HG02870 (cell line): ENCODE results near the gene PDILT.

ENCODE experiments used
- ATAC-seq: cut with Tn5 transposase; IDR thresholded peaks from one replicate; pipeline ENCODE4 v1.9.1; 2021; ENCODE audit warnings: mild to moderate bottlenecking, moderate library complexity; ENCODE audit not compliant: unreplicated experiment

PDILT gene

GRCh38 chr16:20369452-20370054 lies 35.0 kb downstream of the PDILT start:
- no peak for ATAC-seq

DNA sequence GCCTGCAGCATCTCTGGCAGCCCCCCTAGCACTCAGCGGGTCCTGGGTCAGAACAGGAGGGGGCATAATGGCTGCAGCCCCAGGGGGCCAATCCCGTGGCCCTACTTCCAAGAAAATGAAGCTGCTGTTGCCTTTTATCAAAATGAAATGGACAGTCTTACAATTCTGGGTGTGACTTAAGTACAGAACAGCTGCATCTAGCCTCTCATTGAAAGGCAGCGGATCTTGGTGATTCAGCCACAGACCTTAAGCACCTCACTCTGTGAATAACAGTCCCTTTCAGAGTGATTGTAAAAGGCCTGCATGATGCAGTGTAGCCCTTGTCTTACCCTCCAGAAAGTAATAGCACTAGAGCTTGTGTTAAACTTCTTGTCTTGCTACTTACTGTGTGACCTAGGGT lies 40.5 kb downstream of the PDILT start:
- no peak for ATAC-seq

GRCh38 chr16:20363191-20363590 lies 41.3 kb downstream of the PDILT start:
- ATAC-seq, result no peak

GRCh38 chr16:20359997-20360396 lies 44.5 kb downstream of the PDILT start:
- no peak for ATAC-seq

DNA sequence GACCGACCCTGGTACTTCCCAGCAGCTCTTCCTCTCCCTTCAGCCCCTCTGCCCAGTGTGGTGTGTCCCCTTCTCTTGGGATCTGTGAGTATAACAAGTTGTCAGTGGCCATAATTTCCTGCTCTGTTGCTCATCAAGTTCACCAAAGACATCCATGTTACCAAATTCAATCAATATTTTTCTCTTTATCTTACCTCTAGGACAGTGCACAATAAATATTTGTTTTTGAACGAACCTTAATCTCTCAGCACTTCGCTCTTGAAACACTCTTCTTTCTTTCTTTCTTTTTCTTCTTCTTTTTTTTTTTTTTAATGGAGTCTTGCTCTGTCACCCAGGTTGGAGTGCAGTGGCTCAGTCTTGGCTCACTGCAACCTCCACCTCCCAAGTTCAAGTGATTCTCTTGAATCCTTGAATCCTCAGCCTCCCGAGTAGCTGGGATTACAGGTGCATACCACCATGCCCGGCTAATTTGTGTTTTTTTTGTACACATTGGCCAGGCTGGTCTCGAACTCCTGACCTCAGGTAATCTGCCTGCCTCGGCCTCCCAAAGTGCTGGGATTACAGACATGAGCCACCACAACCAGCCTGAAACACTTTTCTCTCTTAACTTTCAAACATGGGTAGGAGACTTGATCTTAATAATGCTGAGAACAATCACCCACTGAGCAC lies 49.3 kb downstream of the PDILT start:
- no peak for ATAC-seq

- ATAC-seq, result no peak
Observed at GRCh38 chr16:20353379-20353778, 51.2 kb downstream of the PDILT start.

DNA sequence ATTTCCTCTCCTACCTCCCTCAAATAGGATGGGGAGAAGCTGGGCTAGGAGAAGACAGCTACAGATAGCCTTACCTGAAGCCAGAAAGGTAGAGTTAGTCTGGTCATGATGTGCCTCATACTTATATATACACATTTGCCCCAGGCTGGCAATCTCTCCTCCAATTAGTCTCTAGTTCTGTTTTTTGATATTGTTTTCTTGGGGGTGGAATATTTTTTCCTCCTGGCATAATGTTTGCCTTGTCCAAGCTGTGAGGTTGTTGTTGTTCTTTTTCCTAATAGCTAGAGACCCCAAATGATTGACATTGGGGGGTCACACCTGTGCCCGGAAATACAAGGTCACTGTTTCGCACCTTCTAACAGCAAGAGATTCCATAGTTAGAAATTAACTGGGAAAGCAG lies 51.9 kb downstream of the PDILT start, which contains the start of gene UMOD:
UMOD (minus strand) TSS at position 101 of the 400 bp plus-strand sequence. CDS start 1,978 bp downstream, outside the sequence.
- no peak for ATAC-seq

DNA sequence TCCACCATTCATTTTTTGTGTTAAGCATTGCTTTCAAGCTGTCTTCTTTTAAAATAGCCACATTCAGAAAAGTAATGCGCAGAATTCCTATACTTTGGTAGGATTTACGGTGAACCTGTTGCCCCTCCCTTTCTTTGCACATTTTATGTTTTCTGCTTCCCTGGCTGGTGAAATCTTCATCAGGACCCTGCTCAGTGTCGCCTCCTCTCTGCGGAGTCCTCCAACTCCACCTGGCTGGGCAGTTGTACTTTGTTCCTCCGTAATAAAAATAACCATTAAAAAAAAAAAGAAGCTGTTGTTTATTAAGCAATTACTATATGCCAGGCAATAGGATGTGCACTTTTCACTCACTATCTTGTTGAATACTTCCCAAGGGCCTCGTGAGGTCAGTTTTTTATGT lies 54.9 kb downstream of the PDILT start:
- ATAC-seq, result no peak

GRCh38 chr16:20348365-20349185 lies 56.0 kb downstream of the PDILT start:
- ATAC-seq, result no peak

DNA sequence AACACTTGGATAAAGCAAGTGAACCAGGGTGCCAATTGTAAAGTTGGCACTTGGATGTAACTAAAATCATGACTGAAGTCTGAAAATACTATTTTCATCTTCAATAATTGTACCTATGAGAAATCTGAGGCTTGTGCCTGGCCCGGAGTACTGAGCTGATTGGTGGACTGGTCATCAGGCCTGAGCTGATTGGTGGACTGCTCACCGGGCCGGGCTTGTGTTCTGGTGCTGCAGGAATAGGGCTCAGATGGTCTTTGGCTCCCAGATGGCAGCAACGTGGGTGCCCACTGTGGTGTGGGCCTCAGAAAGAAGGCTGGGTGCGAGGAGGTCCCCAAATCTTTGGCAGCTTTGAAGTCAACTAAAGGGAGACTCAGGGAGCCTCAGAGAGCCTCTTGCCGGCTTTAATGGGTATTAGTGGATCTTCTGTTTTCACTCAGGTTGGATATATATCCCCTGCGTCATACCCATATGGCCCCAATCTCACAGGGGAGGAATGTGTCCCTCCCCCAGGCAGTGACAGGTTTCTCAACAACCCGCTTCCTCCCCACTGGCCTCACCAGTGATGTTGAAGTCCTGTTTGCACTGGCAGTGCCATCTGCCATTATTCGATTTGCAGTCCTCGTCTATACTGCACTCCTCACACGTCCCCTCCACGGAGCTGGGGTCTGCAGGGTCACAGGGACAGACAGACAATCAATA lies 56.7 kb downstream of the PDILT start:
- ATAC-seq, result no peak

GRCh38 chr16:20344611-20345010 lies 59.9 kb downstream of the PDILT start:
- no peak for ATAC-seq

- ATAC-seq, result no peak
Observed at GRCh38 chr16:20339744-20340143, 64.8 kb downstream of the PDILT start.

- no peak for ATAC-seq
Observed at GRCh38 chr16:20336955-20337354, 67.6 kb downstream of the PDILT start.

GRCh38 chr16:20334396-20334795 lies 70.1 kb downstream of the PDILT start:
- ATAC-seq, result no peak

DNA sequence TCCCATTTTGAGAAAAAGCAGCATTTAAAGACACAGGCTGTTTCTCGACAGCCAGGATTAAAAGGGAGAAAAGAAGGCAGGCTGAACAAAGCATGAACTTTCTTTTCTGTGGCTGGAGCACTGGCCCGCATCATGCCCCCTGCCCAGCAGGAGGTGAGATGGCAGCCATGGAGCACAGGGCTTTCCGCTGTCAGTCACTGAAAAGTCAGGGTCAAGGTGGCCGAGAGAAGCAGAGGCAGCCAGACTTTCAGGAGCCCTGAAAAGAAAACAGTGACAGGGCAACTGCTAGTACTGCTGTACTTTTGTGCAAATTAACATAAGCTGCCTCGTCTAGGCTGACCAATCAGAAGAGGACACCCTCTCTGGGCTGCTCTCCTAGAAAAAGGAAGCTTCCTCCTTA lies 71.4 kb downstream of the PDILT start:
- no peak for ATAC-seq

DNA sequence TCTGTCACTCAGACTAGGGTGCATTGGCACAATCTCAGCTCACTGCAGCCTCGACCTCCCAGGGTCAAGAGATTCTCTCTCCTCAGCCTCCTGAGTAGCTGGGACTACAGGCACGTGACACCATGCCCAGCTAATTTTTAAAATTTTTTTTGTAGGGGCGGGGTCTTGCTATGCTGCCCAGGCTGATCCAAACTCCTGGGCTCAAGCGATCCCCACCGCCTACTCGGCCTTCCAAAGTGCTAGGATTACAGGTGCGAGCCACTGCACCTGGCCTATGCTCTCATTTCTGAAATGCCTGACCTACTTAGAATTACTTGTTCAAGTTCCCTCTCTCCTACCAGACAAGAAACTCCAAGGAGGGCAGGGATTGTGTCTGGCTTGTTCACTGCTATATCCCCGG lies 72.1 kb downstream of the PDILT start:
- ATAC-seq, result no peak

DNA sequence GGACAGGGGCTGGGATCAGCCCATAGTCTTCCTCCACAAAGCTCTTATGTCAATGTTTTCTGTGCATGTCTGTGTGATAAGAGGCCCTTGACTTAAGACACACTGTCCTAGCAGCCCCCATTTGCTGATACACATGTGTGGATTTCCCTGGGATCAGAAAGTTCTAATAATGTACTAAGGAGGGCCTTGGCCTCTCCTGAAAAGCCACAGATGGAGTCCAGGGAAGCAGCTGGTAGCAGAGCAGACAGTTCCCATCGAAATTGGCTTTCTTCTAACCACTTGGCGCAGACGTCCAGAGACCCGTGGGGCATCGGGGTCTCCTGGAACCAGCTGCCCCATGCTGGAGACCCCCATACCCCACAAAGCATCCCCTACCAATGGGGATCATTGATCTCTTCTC lies 72.9 kb downstream of the PDILT start:
- no peak for ATAC-seq

- ATAC-seq, result no peak
Observed at GRCh38 chr16:20329392-20330138, 75.0 kb downstream of the PDILT start.

DNA sequence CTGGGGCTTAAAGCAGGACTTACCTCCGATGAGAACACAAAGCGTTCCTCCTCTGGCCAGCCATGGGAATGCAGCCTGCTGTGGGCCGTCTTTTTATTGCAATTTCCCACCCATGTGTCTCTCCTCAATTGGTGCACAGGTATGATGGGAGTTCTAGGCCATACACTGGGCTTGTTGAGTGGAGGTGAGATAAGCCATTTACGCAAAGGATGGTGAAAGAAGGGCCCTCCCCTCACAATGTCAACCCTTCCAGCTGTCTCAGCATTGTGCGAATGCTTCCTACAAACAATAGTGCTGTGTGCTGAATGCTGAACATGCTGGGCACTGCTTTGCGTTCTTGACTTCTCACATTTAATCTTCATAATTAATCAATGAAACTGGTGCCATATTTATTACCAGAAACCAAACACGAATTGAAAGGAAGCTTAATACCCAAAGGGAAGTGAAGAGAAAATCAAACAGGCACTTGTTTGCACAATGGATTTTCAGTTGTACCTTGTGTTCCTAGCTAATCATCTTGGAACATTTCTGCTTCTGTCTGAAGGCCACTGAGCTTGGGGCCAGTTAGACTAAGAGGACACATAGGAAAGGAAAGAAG lies 77.0 kb downstream of the PDILT start, which contains the start of gene GP2:
GP2 (minus strand) TSS at position 70 of the 598 bp plus-strand sequence. CDS start 1,082 bp downstream, outside the sequence.
- no peak for ATAC-seq

GRCh38 chr16:20326321-20326720 lies 78.2 kb downstream of the PDILT start:
- no peak for ATAC-seq
